ENCODE results near the gene SMARCC2.

SMARCC2 gene

DNA sequence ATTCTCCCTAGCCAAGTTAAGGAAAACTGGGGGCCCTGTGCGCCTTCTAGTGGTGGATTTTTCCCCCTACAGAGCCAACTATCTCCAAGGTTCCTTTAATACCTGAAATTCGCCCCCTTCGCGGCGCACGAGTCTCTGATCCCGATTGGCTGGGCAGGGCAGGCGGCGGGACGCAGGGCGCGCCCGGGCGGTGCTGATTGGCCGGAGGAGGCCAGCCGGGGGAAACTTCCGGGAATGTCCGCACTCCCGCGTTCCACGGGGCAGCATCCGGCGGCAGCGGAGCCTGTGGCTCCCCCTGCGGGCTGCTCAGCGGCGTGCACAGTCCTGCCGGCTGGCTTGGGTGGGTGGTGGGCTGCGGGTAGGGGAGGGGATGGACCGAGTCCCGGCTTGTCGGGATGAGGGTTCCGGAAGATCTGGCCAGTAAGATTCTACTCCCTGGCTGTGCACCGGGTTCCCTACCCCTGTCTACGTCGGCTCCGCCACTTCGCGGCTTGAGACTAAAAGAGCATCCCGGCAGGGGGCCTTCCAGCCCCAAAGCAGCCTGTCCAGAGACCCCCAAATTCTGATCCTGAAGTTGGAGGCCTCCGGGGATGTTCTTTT lies 34.9 kb upstream of the SMARCC2 start, which contains the start of gene NABP2 (continued):
- TF ChIP-seq, protein P1, sequence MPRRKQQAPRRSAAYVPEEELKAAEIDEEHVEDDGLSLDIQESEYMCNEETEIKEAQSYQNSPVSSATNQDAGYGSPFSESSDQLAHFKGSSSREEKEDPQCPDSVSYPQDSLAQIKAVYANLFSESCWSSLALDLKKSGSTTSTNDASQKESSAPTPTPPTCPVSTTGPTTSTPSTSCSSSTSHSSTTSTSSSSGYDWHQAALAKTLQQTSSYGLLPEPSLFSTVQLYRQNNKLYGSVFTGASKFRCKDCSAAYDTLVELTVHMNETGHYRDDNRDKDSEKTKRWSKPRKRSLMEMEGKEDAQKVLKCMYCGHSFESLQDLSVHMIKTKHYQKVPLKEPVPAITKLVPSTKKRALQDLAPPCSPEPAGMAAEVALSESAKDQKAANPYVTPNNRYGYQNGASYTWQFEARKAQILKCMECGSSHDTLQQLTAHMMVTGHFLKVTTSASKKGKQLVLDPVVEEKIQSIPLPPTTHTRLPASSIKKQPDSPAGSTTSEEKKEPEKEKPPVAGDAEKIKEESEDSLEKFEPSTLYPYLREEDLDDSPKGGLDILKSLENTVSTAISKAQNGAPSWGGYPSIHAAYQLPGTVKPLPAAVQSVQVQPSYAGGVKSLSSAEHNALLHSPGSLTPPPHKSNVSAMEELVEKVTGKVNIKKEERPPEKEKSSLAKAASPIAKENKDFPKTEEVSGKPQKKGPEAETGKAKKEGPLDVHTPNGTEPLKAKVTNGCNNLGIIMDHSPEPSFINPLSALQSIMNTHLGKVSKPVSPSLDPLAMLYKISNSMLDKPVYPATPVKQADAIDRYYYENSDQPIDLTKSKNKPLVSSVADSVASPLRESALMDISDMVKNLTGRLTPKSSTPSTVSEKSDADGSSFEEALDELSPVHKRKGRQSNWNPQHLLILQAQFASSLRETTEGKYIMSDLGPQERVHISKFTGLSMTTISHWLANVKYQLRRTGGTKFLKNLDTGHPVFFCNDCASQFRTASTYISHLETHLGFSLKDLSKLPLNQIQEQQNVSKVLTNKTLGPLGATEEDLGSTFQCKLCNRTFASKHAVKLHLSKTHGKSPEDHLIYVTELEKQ (tag by site-specific recombination; IDR thresholded peaks at IDR 0.05; ENCODE audit: borderline replicate concordance), result 0 out of 2 replicates have a peak, but pooled peaks have one; percentile 11
- peak; percentile 36; the same call in 1 of the 2 replicates for TF ChIP-seq EGR2 (tag by site-specific recombination; IDR thresholded peaks at IDR 0.05; ENCODE audit: low read depth)
- no peak for TF ChIP-seq ZNF10 (tag by site-specific recombination; IDR thresholded peaks at IDR 0.05)
- TF ChIP-seq, protein P2, sequence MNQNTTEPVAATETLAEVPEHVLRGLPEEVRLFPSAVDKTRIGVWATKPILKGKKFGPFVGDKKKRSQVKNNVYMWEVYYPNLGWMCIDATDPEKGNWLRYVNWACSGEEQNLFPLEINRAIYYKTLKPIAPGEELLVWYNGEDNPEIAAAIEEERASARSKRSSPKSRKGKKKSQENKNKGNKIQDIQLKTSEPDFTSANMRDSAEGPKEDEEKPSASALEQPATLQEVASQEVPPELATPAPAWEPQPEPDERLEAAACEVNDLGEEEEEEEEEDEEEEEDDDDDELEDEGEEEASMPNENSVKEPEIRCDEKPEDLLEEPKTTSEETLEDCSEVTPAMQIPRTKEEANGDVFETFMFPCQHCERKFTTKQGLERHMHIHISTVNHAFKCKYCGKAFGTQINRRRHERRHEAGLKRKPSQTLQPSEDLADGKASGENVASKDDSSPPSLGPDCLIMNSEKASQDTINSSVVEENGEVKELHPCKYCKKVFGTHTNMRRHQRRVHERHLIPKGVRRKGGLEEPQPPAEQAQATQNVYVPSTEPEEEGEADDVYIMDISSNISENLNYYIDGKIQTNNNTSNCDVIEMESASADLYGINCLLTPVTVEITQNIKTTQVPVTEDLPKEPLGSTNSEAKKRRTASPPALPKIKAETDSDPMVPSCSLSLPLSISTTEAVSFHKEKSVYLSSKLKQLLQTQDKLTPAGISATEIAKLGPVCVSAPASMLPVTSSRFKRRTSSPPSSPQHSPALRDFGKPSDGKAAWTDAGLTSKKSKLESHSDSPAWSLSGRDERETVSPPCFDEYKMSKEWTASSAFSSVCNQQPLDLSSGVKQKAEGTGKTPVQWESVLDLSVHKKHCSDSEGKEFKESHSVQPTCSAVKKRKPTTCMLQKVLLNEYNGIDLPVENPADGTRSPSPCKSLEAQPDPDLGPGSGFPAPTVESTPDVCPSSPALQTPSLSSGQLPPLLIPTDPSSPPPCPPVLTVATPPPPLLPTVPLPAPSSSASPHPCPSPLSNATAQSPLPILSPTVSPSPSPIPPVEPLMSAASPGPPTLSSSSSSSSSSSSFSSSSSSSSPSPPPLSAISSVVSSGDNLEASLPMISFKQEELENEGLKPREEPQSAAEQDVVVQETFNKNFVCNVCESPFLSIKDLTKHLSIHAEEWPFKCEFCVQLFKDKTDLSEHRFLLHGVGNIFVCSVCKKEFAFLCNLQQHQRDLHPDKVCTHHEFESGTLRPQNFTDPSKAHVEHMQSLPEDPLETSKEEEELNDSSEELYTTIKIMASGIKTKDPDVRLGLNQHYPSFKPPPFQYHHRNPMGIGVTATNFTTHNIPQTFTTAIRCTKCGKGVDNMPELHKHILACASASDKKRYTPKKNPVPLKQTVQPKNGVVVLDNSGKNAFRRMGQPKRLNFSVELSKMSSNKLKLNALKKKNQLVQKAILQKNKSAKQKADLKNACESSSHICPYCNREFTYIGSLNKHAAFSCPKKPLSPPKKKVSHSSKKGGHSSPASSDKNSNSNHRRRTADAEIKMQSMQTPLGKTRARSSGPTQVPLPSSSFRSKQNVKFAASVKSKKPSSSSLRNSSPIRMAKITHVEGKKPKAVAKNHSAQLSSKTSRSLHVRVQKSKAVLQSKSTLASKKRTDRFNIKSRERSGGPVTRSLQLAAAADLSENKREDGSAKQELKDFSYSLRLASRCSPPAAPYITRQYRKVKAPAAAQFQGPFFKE (tag by site-specific recombination; IDR thresholded peaks at IDR 0.05; ENCODE audit: borderline replicate concordance), result no peak
- peak; percentile 38; the same call in 1 of the 2 replicates for TF ChIP-seq ZNF394 (tag by site-specific recombination; IDR thresholded peaks at IDR 0.05; ENCODE audit: borderline replicate concordance)
- TF ChIP-seq ZBTB20 (tag by site-specific recombination; IDR thresholded peaks at IDR 0.05), result peak; percentile 34; the same call in 1 of the 2 replicates
- TF ChIP-seq ZNF221 (tag by site-specific recombination; IDR thresholded peaks at IDR 0.05; ENCODE audit: borderline replicate concordance), result no peak
- no peak for TF ChIP-seq ZNF37A (tag by site-specific recombination; IDR thresholded peaks at IDR 0.05)
- TF ChIP-seq KLF9 (tag by site-specific recombination; IDR thresholded peaks at IDR 0.05; ENCODE audit: low read depth), result no peak
- TF ChIP-seq, protein P3, sequence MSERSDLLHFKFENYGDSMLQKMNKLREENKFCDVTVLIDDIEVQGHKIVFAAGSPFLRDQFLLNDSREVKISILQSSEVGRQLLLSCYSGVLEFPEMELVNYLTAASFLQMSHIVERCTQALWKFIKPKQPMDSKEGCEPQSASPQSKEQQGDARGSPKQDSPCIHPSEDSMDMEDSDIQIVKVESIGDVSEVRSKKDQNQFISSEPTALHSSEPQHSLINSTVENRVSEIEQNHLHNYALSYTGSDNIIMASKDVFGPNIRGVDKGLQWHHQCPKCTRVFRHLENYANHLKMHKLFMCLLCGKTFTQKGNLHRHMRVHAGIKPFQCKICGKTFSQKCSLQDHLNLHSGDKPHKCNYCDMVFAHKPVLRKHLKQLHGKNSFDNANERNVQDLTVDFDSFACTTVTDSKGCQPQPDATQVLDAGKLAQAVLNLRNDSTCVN (tag by site-specific recombination; optimal IDR thresholded peaks at IDR 0.05), result peak; percentile 87
- peak; percentile 44 for TF ChIP-seq ZFP69B (tag by site-specific recombination; IDR thresholded peaks at IDR 0.05)
- TF ChIP-seq, protein P4, sequence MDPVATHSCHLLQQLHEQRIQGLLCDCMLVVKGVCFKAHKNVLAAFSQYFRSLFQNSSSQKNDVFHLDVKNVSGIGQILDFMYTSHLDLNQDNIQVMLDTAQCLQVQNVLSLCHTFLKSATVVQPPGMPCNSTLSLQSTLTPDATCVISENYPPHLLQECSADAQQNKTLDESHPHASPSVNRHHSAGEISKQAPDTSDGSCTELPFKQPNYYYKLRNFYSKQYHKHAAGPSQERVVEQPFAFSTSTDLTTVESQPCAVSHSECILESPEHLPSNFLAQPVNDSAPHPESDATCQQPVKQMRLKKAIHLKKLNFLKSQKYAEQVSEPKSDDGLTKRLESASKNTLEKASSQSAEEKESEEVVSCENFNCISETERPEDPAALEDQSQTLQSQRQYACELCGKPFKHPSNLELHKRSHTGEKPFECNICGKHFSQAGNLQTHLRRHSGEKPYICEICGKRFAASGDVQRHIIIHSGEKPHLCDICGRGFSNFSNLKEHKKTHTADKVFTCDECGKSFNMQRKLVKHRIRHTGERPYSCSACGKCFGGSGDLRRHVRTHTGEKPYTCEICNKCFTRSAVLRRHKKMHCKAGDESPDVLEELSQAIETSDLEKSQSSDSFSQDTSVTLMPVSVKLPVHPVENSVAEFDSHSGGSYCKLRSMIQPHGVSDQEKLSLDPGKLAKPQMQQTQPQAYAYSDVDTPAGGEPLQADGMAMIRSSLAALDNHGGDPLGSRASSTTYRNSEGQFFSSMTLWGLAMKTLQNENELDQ (tag by site-specific recombination; IDR thresholded peaks at IDR 0.05; ENCODE audit: low read depth), result no peak
- no peak for TF ChIP-seq HOXD13 (CRISPR knock-in tag; IDR thresholded peaks at IDR 0.05; ENCODE audit: borderline replicate concordance)
- 0 out of 2 replicates have a peak, but pooled peaks have one; percentile 41 for TF ChIP-seq ZFP37 (tag by site-specific recombination; IDR thresholded peaks at IDR 0.05)
- no peak for TF ChIP-seq ZNF830 (tag by site-specific recombination; IDR thresholded peaks at IDR 0.05; ENCODE audit: low read depth)
- TF ChIP-seq, protein P5, sequence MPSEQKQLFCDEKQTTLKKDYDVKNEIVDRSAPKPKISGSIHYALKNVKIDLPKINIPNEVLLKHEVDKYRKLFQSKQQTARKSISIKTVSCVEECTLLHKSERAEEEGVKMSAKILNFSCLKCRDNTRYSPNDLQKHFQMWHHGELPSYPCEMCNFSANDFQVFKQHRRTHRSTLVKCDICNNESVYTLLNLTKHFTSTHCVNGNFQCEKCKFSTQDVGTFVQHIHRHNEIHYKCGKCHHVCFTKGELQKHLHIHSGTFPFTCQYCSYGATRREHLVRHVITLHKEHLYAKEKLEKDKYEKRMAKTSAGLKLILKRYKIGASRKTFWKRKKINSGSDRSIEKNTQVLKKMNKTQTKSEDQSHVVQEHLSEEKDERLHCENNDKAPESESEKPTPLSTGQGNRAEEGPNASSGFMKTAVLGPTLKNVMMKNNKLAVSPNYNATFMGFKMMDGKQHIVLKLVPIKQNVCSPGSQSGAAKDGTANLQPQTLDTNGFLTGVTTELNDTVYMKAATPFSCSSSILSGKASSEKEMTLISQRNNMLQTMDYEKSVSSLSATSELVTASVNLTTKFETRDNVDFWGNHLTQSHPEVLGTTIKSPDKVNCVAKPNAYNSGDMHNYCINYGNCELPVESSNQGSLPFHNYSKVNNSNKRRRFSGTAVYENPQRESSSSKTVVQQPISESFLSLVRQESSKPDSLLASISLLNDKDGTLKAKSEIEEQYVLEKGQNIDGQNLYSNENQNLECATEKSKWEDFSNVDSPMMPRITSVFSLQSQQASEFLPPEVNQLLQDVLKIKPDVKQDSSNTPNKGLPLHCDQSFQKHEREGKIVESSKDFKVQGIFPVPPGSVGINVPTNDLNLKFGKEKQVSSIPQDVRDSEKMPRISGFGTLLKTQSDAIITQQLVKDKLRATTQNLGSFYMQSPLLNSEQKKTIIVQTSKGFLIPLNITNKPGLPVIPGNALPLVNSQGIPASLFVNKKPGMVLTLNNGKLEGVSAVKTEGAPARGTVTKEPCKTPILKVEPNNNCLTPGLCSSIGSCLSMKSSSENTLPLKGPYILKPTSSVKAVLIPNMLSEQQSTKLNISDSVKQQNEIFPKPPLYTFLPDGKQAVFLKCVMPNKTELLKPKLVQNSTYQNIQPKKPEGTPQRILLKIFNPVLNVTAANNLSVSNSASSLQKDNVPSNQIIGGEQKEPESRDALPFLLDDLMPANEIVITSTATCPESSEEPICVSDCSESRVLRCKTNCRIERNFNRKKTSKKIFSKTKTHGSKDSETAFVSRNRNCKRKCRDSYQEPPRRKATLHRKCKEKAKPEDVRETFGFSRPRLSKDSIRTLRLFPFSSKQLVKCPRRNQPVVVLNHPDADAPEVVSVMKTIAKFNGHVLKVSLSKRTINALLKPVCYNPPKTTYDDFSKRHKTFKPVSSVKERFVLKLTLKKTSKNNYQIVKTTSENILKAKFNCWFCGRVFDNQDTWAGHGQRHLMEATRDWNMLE (tag by site-specific recombination; conservative IDR thresholded peaks at IDR 0.05; ENCODE audit: low read depth), result peak; percentile 63
- no peak for TF ChIP-seq ZNF785 (tag by site-specific recombination; IDR thresholded peaks at IDR 0.05)
- no peak for TF ChIP-seq ZFP41 (tag by site-specific recombination; IDR thresholded peaks at IDR 0.05; ENCODE audit: borderline replicate concordance)
- no peak for TF ChIP-seq ZNF747 (tag by site-specific recombination; IDR thresholded peaks at IDR 0.05)
- no peak for TF ChIP-seq ZNF624 (tag by site-specific recombination; IDR thresholded peaks at IDR 0.05)
- TF ChIP-seq GFI1B (tag by site-specific recombination; IDR thresholded peaks at IDR 0.05), result no peak

All from HEK293 (cell line).